Stimulated activated CD4-positive, alpha-beta T cell treated with anti-CD3 and anti-CD28 coated beads, Interleukin-12 subunit alpha, Interleukin-12 subunit beta, amount 100 ng/mL, for 24 hours (primary cell): ENCODE measurements around the gene LTA4H.

Source experiments
- DNase-seq, 2 experiments: peaks; one replicate each; pipeline ENCODE4 v3.0.0-alpha.2; 2020; ENCODE audit warnings: low read depth in 2 of 2

The LTA4H gene

DNA sequence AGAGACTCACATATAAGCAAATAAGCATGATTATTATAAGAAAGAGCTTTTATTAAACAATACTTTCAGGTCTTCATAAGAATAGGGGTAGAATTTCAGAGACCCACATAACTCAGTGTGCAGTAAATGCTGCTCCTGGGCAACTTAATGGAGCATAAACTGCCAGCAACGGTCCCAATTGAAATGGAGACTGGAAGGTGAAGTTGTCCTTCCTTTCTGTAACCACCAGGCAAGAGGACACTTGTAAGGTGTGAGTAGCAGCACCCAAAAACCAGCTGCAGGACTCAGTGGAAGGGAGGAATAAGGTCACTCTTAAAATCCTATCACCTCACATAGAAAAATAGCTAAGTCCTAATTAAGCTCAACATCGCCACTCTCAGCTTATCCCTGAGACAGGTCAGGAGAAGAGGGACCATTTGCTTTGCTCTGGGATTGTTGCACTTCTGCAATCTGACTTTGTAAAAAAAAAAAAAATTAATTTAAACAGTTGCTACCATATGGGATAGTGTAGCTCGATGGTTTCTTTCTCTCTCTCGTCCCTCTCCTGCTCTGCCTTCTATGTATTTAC, 22.7 kb upstream of the LTA4H start:
- DNase-seq, result no peak

DNA sequence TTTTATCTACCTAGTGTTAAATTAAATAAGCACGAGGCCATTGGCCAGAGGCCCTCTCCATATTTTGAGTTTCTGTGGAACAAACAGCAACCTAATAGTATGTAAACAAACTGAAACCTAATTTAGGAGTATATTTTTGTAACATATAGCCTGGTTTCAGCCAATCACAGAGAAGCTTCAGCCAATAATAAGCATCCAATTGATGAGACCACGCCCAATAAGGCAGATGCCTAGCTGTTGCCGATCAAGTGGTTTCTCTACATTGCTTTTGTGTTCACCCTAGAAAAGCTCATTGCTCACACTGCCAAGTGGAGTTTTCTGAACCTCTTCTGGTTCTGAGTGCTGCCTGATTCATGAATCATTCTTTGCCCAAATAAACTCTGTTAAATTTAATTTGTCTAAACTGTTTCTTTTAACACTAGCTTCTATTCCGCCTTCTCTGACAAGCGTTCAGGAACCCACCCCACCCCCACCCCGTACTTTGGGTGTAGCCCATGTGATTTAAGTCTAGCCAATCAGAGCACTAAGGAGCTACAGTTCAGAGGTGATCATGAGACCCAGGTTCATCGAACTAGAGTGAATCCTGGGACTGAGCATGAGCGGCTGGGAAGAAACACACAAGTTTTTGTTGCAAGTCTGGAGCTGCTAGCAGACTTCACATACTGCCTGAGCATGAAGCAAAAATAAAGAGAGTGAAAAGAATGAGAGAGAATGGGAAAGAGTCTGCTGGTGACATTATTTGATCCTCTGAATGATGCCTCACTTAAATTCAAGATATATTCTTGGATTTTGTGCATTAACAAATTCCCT, 21.5 kb upstream of the LTA4H start:
- no peak for DNase-seq

DNA sequence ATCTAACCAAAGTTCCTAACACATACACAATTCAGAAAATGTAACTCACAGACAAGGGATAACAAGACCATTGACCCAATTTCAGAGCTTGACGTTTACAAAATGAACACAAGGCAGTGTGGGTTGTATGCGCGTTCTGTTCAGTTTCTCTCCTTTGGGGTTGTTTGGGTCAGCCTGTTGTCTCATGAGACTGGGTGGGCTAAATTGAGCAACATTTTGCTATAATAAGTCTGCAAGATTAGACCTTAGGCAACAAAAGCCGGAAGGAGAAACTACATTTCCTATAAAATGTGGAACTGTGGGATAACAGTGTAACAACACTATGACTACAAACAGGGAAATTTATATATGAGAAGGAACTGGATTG, 18.8 kb upstream of the LTA4H start:
- DNase-seq, result no peak

DNA sequence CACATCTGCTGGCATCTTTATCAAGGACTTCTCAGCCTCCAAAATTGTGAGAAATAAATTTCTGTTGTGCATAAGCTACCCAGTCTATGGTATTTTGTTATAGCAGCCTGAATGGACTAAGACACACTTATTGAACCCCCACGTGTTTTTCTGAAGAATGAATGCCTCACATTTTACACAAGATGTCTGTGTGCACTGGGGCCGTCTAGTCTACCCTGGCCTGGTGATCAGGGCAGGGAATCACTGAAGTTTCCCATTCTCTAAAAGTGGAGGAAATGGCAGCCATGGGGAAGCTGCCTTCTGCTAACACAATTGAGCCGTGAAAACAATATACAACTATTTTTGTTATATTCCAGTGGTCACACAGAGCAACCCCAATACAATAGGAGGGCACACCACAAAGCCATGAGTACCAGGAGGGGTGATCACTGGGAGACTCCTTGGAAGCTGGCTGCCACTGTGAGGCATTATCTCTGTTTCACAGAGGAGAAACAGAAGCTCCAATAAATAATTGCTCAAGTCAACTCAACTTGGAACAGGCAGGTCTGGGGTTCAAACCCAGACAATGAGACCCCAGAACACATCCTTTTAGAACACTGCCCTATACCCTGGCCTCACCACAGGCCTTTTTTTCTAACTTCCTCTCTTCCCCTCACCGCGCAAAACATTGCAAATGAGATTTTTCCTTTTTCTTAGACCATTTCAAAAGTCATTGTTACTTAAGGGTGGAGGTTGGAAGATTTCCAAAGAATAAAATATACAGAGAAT, 18.3 kb upstream of the LTA4H start:
- DNase-seq, result no peak

DNA sequence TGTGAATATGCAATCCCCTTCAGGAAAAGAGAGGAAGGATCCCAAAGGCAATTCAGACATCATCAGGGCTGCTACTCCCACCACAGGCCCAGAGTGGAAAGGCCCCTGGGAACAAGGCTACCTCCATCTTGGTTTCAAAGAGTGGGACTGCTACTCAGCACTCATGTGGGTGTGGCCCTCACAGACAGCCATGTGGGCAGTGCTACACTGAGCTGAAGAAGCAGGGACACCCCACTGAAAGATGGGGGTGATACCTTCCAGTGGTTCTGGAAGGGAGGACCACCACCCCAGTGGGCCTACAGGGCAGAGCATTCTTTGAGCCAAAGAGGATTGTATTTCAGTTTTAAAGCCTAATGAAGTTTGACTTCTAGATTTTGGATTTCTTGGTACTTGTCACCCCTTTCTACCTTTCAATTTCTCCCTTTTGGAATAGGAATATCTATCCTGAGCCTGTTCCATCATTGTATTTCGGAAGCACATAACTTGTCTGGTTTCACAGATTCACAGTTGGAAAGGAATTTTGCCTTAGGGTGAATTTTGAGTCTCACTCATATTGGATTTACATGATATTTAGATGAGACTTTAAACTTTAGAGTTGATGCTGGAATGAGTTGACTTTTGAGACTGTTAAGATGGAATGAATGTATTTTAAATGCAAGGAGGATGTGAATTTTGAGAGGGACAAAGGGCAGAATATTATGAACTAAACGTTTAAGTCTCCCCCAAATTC, 16.5 kb upstream of the LTA4H start:
- DNase-seq, result no peak

DNA sequence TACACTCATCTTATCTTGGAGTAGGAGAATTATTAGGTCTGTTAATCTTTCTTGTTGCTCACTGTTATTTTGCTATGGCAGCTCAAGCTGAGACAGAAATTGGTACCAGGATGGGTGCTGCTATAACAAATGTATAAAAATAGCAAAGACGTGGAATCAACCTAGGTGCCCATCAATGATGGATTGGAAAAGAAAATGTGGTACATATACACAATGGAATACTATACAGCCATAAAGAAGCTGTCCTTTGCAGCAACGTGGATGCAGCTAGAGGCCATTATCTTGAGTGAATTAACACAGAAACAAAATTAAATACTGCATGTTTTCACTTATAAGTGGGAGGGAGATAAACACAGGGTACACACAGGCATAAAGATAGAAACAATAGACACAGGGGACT, 14.8 kb upstream of the LTA4H start:
- DNase-seq, result no peak

DNA sequence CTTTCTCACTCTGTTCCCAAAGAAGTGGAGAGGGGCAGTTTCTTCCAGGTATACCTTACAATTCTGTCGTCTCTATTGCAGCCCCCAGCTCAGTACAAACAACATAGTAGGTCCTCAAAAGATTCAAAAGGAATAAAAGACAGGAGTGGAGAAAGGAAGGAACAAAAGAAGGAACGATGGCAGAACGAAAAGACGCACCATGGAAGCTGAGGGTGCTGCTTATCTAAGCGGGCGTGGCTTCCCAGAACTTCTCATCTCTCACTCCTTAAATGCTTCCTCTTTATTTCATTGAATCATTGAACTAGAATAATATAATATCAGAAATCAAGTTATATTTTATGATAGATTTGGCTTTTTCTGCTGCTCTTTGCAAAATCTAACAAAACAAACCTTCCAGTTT, 13.7 kb upstream of the LTA4H start:
- no peak for DNase-seq

DNA sequence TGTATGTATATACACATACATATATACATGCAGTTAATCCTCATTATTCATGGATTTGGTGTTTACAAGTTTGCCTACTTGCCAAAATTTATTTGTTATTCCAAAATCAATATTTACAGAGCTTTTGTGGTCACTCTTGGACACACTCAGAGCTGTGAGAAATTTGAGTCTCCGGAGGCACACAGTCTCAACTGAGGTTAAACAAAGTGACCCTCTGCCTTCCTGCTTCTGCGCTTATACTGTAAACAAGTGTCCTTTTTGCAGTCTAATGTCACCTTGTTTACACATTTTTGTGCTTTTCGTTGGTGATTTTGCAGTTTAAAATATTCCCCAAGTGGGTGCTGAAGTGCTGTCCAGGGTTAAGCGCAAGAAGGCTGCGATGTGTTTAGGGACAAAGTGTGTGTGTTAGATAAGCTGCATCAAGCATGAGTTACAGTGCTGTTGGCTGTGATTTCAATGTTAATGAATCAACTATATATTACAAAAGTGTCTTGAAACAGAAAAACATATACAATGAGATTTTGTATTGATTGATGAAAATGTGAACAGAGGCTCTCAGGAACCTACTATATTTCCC, 13.1 kb upstream of the LTA4H start:
- DNase-seq, result no peak

DNA sequence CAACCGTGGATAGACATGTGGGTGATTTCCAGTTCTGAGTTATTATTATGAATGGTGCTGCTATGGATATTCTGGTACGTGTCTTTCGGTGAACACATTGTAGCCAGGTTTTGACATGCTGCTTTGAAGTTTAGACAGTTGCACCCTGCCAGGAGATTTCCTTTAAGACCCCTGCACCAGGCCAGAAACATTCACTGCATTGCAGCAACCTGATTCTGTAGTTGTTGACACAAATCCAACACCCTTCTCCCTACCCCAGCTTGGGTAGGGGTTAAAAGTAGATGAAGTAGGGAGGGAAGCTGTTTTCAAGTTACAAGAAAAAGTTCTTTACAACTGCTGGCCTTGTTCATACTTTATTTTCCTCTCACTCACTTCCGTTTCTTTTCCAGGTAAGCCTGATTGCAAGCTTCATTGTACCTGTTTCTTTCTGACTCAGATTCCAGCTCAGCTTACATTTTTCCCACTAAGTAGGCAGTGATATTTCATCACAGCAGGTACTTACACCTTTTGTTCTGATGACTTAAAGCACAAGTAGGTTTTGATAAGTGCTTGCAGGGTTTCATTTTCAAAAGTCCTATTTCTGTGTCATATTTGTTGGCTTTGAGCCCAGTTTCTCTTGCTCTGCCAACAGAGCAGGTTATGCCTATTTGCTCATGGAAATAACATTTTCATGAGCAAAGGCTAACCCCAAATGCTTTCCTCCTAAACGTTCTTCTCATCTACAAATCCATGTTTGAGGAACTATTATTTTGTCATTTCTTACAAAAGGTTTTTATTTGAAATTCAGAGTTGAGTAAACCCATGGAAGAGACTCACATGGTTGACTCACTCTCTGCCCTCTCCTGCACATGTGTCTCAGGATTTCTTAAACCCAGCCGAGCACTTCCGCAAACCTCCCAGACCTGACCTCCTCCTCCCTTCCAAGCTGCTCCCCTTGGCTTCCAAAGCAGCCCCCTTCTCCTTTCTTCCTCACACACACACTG, 12.1 kb upstream of the LTA4H start:
- DNase-seq, result no peak

DNA sequence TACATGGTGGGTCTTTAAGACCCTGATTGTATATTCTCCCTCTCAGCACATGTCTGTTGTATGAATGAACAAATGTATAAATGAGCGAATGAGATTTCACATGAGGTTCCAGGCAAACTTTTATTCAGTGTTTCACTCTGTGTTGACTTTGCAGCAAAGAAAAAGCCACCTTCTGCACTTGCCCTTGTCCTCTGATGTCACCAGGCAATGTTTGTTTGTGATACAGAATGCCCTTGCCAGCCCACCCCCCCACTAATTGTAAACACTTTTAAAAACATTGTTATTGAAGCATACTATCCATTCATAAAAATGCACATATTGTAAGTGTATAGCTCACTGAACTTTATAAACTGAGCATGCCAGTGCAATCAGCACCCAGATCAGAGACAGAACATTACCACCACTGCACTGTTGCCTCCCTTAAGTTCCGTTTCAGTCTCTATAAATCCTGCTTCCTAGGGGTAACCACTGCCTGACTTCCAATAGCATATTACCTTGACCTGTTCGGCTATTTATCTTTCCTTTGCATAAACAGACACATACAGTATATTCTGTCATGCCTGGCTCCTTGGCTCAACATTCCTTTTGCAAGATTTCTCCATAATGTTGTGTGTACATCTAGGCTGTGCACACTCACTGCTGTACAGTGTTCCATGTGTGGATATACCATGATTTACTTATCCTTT, 11.3 kb upstream of the LTA4H start:
- DNase-seq, result no peak

DNA sequence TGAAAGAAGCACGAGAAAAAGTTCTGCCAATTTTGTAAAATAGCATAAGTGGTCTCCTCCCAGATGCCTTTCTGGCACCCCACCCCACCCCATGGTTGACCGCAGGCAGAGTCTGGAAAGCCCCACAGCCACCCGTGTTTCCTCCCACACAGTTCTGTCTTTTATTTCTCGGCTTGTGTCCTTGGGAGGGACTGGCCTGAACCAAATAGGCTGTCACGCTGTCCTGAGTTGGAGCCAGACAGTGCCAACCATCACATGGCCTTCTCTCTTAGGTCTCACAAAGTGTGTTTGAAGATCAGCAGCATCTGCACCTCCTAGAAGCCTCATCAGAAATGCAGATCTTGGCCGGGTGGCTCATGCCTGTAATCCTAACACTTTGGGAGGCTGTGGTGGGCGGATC, 10.2 kb upstream of the LTA4H start:
- DNase-seq, result no peak

DNA sequence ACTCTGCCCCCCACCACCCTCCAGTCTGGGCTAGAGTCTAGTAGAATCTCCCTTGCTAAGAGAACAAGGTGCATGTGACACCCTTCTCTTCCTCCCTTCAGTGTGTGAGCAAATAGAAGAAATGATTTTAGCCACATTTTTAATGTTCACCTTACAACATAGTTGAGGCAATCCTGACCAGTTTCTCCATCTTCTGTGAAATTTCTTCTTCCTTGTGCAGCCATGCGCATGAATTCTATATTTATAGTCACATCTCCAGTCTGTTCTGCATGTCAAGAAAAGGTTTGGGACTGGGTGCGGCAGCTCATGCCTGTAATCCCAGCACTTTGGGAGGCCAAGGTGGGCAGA, 9.5 kb upstream of the LTA4H start:
- DNase-seq, result no peak

DNA sequence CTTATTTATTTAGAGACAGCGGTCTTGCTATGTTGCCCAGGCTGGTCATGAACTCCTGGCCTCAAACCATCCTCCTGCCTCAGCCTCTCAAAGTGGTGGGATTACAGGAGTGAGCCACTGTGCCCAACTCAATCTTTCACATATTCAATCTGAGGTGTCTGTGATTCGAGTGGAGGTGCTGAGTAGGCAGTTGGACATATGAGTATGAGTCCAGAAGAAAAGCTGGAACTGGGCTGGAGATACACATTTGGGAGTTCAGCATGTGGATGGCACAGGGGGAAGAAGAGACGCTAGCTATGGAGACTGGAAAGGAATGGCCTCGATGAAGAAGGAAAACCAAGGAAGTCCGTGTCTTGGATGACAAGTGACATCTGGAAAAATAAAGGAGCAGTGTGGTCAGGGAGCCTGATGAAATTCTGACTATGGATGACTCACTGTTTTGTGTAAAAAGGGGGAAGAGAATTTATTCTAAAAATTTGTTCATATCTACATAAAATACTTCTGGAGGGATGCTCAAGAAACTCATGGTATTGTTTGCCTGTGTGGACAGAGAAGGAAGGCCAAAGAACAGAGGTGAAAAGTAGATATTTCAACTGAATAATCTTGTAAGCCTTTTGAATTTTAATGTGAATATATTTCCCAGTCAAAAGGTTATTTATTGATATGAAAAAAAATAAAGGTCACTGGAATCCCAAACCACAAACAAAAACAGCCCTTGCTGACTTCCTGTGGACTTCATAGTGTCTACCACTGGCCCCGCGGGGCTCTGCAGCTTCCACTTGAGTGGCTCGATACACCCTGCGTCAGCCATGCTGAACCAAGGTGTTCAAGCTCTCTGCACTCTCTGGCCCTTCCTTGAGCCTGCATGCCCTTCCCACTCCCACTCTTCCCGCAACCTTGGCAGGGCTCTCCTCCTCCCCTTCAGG, 8.9 kb upstream of the LTA4H start:
- DNase-seq, result no peak

DNA sequence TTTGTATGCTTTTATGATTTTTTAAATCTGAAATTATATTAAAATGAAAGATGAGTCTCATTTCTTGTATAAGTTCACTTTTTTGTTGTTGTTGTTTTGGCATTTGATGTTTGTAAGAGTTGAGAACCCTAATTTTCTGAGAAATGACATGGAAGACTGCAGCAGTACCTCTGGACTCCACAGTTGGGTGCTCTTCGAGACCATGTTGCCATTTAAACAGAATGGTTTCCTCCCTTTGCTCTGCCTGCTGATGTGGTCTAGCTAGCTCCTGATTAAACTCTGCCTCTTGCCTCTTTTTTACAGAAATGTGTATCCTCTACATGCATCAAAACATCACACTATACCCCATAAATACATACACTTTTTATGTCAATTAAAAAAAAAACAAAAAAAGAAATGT, 5.8 kb upstream of the LTA4H start:
- no peak for DNase-seq

DNA sequence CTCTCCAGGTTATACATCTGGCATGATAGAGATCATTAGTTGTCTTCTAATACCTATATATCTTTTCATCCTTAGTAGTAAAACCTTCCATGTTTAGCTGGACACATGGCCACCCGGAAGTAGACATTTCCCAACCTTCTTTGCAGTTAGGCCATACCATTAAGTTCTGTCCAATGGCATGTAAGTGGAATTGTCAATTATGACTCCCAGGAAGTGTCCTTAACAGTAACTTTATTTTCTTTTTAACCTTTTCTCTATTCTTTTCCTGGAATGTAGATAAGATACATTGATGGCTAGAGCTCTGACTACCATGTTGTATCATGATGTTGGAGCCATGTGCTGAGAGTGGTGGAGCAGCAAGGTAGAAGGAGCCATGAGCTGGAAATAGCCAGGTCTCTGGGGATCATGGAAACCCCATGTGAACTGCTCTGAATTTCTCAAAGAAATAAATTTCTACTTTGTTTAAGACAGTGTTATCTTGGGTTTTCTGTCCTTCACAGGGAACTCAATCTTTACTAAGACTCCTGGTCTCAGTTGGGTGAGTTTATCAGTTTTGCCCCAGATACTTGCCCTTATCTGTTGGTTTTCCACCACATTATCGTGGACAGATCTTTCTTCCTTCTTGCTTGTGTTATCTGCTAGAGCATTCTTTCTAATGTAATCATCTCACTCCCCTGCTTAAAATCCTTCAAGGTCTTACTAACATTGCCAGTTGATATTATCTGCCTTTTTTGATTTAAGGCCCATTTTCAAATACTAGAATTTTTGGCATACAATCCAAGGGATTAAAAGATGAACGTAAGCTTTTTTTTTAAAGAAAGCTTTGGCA, 5.1 kb upstream of the LTA4H start:
- no peak for DNase-seq

DNA sequence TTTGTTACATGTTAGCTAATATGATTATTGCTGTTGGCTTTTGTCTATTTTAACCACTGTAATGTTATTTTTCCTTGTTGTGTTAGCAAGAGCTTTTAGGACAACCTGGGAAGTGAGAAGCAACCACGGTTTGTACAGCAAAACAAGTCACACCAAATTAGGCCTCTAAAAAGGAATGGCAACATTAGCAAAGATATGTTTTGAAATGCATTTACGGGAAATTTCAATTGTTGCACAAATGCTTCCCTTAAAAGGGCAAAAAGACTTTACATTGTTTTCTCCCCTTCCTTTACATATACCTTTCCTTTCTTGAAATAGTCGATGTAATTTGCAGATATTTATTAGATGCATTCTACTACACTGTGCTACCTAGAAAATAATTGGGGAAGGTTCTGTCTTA, 4.1 kb upstream of the LTA4H start:
- DNase-seq, result no peak

DNA sequence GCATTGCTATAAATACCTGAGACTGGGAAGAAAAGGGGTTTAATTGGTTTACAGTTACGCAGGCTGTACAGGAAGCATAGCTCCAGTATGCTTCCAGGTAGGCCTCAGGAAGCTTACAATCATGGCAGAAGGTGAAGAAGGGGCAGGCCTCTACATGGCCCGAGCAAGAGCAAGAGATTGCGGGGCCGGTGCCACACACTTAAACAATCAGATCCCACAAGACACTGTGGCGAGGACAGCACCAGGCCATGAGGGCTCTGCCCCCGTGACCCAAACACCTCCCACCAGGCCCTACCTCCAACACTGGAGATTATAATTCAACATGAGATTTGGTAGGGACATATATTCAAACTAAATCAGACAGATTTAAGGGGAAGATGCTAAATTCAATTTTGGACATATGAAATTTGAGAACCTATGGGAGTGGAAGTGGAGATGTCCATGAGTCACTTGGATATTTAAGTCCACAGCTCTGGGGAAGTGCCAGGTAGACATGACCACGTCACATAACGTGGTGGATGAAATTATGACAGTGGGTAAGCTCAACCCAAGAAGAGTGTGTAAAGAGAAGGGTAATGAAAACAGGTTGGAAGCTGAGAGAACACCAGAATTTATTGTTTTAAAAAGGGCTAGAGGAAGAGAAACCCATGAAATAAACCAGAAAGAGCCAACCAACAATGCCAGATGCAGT, 1.5 kb upstream of the LTA4H start:
- DNase-seq, result no peak
